ENCODE results near the gene CROCC2. TPM values are rescaled to one million over a fixed set of nuclear protein-coding genes. Genes with fewer than 3 reads are reported as not detected.

Gene CROCC2
- polyA plus RNA-seq, 1 experiment: not detected

GRCh38 chr2:241035818-241036396 is 129.8 kb downstream of the CROCC2 start:
- no peaks in the 10 kb centered on the region for H3K27me3 ChIP-seq (ENCODE audit: control insufficient read depth, insufficient read depth, low read length)
- no peak overlapping the region for H3K4me3 ChIP-seq (ENCODE audit: low read depth, low read length)
- TF ChIP-seq CTCF (IDR thresholded peaks at IDR 0.05; ENCODE audit: insufficient read depth, low read depth, low read length): no peak
- POLR2A ChIA-PET: no interaction called here
- peaks cover 1% of the 10 kb centered on the region; the same call in 1 of the 2 replicates for H3K36me3 ChIP-seq (ENCODE audit: control insufficient read depth, insufficient read depth, low read length)
- DNase-seq (ENCODE audit: low read depth): no peak
- CTCF ChIA-PET: no interaction called here

- DNase-seq (ENCODE audit: low read depth): no peak
- Histone ChIP-seq H3K36me3 (ENCODE audit: control insufficient read depth, insufficient read depth, low read length) (no peaks in the 10 kb centered on the region; the same call in 1 of the 2 replicates), H3K4me3 (ENCODE audit: low read depth, low read length) (no peak overlapping the region), H3K27me3 (ENCODE audit: control insufficient read depth, insufficient read depth, low read length) (no peaks in the 10 kb centered on the region)
- no peak for TF ChIP-seq CTCF (IDR thresholded peaks at IDR 0.05; ENCODE audit: insufficient read depth, low read depth, low read length)
- ChIA-PET CTCF (interaction anchor here (1.3 kb wide), 1 partner anchor 185 kb away, joined by 4 read pairs; no protein-coding TSS in a partner anchor), POLR2A (no interaction called here)
These were observed 130.3 kb downstream of the CROCC2 start for GRCh38 chr2:241036397-241036963.

GRCh38 chr2:241036964-241037421 is 130.9 kb downstream of the CROCC2 start:
- Histone ChIP-seq H3K27me3 (ENCODE audit: control insufficient read depth, insufficient read depth, low read length) (no peaks in the 10 kb centered on the region), H3K4me3 (ENCODE audit: low read depth, low read length) (no peak overlapping the region), H3K36me3 (ENCODE audit: control insufficient read depth, insufficient read depth, low read length) (no peaks in the 10 kb centered on the region; the same call in 1 of the 2 replicates)
- ChIA-PET CTCF (interaction anchor here (1.3 kb wide), 1 partner anchor 186 kb away, joined by 4 read pairs; no protein-coding TSS in a partner anchor), POLR2A (no interaction called here)
- no peak for DNase-seq (ENCODE audit: low read depth)
- no peak for TF ChIP-seq CTCF (IDR thresholded peaks at IDR 0.05; ENCODE audit: insufficient read depth, low read depth, low read length)

- Histone ChIP-seq H3K27me3 (ENCODE audit: control insufficient read depth, insufficient read depth, low read length) (no peaks in the 10 kb centered on the region), H3K36me3 (ENCODE audit: control insufficient read depth, insufficient read depth, low read length) (no peaks in the 10 kb centered on the region; the same call in 1 of the 2 replicates), H3K4me3 (ENCODE audit: low read depth, low read length) (no peak overlapping the region)
- TF ChIP-seq CTCF (IDR thresholded peaks at IDR 0.05; ENCODE audit: insufficient read depth, low read depth, low read length): no peak
- POLR2A ChIA-PET: no interaction called here
- CTCF ChIA-PET: interaction anchor here (1.3 kb wide), 1 partner anchor 186 kb away, joined by 4 read pairs; no protein-coding TSS in a partner anchor
- no peak for DNase-seq (ENCODE audit: low read depth)
These were observed 131.4 kb downstream of the CROCC2 start for GRCh38 chr2:241037498-241037897.

- no peak for TF ChIP-seq CTCF (IDR thresholded peaks at IDR 0.05; ENCODE audit: insufficient read depth, low read depth, low read length)
- ChIA-PET CTCF (interaction anchor here (0.9 kb wide), 1 partner anchor 18 kb away, joined by 3 read pairs; no protein-coding TSS in a partner anchor), POLR2A (no interaction called here)
- Histone ChIP-seq H3K27me3 (ENCODE audit: control insufficient read depth, insufficient read depth, low read length) (no peaks in the 10 kb centered on the region), H3K36me3 (ENCODE audit: control insufficient read depth, insufficient read depth, low read length) (no peaks in the 10 kb centered on the region; the same call in 1 of the 2 replicates), H3K4me3 (ENCODE audit: low read depth, low read length) (no peak overlapping the region)
- DNase-seq (ENCODE audit: low read depth): no peak
These were observed 132.4 kb downstream of the CROCC2 start for GRCh38 chr2:241038374-241039180.
